NT2/D1 (cell line): Measurements from ENCODE around the gene GAA.

Experiments
- YY1 ChIP-seq: IDR thresholded peaks from 2 replicates; pipeline ENCODE4 v1.6.1; 2011; ENCODE audit not compliant: insufficient read length, insufficient read depth
- ZNF274 ChIP-seq: IDR thresholded peaks from 2 replicates; pipeline ENCODE4 v1.6.1; 2011; ENCODE audit warnings: mild to moderate bottlenecking, low read depth, low read length

DNA sequence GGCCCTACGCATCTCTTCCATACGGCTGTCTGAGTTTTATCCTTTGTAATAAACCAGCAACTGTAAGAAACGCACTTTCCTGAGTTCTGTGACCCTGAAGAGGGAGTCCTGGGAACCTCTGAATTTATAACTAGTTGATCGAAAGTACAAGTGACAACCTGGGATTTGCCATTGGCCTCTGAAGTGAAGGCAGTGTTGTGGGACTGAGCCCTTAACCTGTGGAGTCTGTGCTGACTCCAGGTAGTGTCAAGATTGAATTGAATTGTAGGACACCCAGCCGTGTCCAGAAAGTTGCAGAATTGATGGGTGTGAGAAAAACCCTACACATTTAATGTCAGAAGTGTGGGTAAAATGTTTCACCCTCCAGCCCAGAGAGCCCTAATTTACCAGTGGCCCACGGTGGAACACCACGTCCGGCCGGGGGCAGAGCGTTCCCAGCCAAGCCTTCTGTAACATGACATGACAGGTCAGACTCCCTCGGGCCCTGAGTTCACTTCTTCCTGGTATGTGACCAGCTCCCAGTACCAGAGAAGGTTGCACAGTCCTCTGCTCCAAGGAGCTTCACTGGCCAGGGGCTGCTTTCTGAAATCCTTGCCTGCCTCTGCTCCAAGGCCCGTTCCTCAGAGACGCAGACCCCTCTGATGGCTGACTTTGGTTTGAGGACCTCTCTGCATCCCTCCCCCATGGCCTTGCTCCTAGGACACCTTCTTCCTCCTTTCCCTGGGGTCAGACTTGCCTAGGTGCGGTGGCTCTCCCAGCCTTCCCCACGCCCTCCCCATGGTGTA is 1.5 kb downstream of the GAA start:
- TF ChIP-seq YY1 (no peak), ZNF274 (no peak)
